ENCODE results near the gene AUTS2.

The AUTS2 gene

DNA sequence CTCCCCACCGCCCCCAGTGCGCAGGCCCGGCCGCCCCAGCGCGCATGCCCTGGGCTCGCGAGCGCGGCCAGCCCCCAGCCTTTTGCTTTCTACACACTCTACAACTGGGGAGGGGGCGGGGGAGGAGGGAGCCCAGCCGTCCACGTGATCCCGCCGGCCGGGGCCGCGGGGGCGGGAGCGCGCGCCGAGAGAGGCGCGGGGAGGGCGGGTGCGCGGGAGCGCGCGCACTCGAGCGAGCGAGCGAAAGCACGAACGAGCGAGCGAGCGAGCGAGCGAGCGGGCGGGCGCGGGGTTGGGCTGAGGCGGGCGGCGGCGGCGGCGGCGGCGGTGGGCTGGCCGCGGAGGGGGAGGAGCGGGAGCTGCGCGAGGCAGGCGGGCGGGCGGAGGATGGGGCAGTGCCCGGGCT, at the start of gene AUTS2:
TSS of gene AUTS2 (plus strand) at position 395 of the 406 bp plus-strand sequence. CDS start 1,179 bp downstream, outside the sequence.
- peak in 1 of 3 donors; percentile 24 for DNase-seq (ENCODE audit: low read depth in 3 of 3)

- no peak for DNase-seq (ENCODE audit: low read depth in 3 of 3)
Observed at GRCh38 chr7:69550991-69551390, 47.3 kb upstream of the AUTS2 start.

DNA sequence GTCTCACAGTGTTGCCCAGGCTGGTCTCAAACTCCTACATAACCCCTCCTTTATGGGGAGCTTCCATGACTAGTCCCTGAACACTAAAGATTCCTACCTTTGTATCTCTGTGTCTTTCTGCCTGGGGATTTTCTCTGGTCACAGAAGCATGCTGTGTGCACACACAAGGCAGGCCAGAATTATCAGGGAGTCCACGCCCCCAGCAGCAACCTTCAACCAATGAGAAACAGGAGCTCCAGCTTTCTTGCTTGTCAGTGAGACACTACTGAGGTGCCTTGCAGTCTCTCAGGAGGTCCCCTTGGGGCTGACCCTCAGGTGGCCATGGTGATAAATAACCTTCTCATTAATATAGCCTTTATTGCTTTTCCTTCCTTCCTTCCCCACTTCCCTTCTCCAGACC, 45.1 kb upstream of the AUTS2 start:
- no peak for DNase-seq (ENCODE audit: low read depth in 3 of 3)

GRCh38 chr7:69561266-69561960, 36.9 kb upstream of the AUTS2 start:
- DNase-seq (ENCODE audit: low read depth in 3 of 3), result no peak

DNA sequence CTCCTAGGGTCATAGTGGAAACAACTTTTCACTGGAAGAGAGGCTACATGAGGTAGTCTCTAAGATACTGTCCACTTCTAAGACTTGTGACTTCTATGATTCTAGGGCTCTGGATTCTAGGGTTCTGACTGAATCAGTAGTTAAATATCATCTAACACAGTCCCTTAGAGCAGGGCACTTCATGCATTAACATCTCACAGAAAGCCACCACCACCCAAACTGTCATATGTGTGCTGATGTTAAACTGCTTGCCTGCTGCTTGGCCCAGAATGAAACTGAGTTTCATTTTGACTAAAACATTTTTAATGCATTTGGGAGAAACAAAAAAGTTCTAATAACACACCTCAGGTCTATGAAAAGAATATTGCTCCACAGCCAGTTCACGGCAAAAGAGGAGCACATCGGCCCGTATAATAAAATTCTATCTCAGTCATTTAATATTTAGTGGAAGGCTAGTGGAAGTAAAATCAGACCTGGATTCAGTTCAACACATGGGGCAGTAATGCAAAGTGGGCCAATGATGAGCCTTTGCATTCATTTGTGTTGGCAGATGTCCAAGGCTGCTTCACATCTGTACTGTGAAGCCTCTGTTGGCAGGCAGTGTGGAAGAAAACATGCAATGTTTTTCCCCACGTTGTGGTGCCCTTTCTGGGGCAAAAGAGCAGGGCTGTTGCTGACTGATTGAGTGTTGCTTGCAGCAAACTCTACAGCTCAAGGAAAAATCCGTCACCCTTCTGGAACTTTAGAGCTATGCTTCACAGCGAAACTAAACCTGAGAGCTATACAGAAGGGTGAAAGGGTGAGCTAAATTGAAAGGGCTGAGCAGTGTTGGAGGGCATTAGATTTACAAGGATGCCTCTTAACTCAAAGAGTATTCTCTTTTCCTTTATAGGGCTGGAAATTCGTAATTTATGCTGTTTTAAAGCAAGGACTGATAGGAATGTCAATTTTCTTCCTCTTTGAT, 33.5 kb upstream of the AUTS2 start:
- no peak for DNase-seq (ENCODE audit: low read depth in 3 of 3)

- DNase-seq (ENCODE audit: low read depth in 3 of 3), result no peak
Observed at GRCh38 chr7:69567800-69568199, 30.5 kb upstream of the AUTS2 start.

GRCh38 chr7:69568266-69568665, 30.0 kb upstream of the AUTS2 start:
- no peak for DNase-seq (ENCODE audit: low read depth in 3 of 3)

- no peak for DNase-seq (ENCODE audit: low read depth in 3 of 3)
Observed at GRCh38 chr7:69575651-69576050, 22.6 kb upstream of the AUTS2 start.

GRCh38 chr7:69577221-69577620, 21.1 kb upstream of the AUTS2 start:
- no peak for DNase-seq (ENCODE audit: low read depth in 3 of 3)

DNA sequence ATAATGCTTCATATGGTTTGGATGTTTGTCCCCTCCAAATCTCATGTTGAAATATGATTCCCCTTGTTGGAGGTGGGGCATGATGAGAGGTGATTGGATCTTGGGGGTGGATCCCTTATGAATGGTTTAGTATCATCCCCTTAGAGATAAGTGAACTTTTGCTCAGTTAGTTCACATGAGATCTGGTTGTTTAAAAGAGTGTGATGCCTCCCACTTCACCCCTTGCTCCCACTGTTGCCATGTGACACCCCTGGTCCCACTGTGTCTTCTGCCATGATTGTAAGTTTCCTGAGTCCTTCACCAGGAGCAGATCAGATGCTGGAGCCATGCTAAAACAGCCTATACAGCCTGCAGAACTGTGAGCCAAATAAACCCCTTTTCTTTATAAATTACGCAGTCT, 13.1 kb upstream of the AUTS2 start:
- no peak for DNase-seq (ENCODE audit: low read depth in 3 of 3)

DNA sequence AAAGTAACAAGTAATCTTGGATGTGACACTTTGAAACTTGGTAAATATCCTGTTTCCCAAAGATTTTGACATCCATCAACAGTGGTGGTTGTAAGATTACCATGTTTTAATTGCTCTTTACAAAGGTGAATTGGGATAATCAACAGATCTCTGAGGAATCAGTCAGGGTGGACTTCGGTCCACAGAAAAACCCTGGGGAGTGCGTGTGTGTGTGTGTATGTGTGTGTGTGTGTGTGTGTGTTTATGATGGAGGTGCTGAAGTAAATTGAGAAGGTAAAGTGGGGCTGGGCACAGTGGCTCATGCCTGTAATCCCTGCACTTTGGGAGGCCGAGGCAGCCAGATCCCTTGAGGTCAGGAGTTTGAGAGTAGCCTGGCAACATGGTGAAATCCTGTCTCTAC, 12.0 kb upstream of the AUTS2 start:
- no peak for DNase-seq (ENCODE audit: low read depth in 3 of 3)

DNA sequence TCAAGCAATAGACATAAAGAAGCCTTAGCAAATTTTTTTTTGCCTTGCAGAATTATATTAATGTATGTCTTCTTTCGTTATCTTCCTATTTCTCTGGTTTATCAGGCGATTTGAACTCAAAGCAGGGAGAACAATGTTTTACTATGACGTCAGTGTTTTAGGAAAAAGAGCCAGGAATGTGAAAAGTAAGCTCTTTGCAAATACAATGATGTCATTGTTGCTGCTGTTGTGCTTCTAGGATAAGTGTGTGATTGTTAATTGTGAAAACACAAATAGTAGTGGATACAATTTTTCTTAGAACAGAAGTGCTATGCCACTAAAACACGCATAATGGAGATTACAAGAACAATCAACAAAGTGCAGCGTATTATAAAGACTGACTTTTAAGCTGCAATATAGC, 9.5 kb upstream of the AUTS2 start:
- no peak for DNase-seq (ENCODE audit: low read depth in 3 of 3)

DNA sequence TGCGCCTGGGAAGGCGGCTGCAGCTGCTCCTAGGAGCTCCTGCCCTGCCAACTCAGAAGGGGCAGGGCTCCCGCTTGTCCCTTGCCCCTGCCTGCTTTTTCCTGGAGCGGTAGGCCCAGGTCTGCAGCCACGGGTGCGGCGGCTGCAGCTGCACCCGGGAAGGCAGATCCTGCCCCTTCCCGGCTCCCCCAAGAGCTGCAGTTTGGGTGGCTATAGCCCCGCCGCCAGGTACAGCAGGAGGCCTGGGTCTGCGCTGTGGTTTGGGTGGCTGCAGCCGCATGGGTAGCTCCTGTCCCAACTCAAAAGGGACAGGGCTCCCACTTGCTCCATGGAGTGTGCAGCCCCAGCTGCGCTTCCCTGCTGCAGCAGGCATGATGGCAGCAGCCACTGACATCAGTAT, 6.5 kb upstream of the AUTS2 start:
- DNase-seq (ENCODE audit: low read depth in 3 of 3), result no peak

DNA sequence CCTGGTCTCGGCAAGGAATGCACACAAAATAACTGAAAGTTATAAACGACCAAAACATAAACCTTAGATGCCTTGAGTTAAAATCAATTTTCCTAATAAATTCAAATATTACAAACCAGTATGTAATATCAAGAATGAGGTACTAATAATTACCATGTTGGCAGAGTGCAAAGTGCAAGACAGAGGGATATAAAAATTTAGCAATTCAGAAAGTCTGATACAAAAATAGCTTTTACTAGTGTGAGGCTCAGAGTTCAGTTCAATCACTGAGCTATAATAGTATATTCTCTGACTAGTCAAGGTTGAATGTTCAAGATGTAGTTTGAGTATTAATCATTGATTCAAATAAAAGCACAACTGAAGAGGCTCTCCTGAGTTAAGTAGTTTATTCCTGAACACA, 4.8 kb upstream of the AUTS2 start:
- no peak for DNase-seq (ENCODE audit: low read depth in 3 of 3)

- DNase-seq (ENCODE audit: low read depth in 3 of 3), result no peak
Observed at GRCh38 chr7:69595415-69595814, 2.9 kb upstream of the AUTS2 start.

GRCh38 chr7:69596056-69596455, 2.2 kb upstream of the AUTS2 start:
- no peak for DNase-seq (ENCODE audit: low read depth in 3 of 3)

GRCh38 chr7:69596723-69597277, 1.5 kb upstream of the AUTS2 start:
- DNase-seq (ENCODE audit: low read depth in 3 of 3), result no peak

- no peak for DNase-seq (ENCODE audit: low read depth in 3 of 3)
Observed at GRCh38 chr7:69597278-69598076, 798 bp upstream of the AUTS2 start.

DNA sequence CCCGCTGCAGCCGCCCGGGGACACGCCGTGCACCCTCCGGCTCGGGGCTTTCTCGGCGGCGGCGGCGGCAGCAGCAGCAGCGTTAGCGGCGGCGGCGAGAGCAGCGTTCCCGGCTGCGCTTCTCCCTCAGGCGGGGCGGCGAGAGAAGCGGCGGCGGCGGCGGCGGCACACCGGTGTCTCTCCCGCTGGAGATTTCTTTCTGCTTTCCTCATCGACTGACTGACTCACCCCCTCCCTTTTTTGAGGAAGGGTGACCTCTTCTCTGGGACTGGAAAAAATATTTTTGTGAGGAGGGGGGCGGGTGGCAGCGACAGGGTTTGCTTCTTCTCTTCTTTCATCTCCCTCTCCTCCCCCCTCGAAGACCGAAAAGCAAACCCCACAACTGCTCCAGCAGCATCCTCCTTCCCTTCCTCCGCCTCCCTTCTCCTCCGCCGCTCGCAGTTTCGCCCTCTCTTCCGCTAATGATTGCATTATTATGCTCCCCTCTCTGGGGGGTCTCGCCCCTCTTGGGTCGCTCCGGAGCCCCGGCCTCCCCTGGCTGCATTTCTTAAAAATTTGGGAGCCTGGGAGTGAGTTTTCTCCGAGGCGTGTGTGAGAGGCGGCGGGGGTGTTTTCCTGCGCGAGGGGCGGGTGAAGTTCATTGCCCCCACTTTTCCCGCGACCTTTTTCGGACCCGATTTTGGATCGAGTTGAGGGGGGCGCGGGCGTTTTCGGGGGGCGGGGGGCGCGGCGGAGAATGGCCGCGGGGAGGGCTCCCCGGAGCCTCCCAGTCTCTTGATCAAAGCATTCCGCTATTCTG, 411 bp downstream of the AUTS2 start:
- DNase-seq (ENCODE audit: low read depth in 3 of 3), result no peak

DNA sequence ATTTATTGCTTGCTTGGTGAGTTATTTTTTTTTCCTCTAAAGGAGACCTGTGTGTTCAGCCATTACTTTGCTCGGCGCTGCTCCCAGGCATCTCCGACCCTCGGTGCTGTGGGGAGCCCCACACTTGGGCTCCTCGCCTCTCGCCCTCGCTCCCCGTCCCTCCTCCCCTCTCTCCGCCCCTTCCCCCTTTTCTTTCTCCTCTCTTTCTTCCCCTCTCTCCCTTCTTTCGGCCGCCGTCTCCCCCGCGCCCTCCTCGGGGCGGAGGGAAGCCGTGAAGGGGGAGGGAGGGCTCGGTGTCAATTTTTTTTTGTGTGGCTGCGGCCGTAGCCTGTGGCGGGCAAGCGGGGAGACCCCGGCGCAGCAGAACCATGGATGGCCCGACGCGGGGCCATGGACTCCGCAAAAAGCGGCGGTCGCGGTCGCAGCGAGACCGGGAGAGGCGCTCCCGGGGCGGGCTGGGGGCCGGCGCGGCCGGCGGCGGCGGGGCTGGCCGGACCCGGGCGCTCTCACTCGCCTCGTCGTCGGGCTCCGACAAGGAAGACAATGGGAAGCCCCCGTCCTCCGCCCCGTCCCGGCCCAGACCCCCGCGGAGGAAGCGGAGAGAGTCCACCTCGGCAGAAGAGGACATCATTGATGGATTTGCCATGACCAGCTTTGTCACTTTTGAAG, 1.1 kb downstream of the AUTS2 start:
- DNase-seq (ENCODE audit: low read depth in 3 of 3), result no peak
